IMR-90 (cell line): ENCODE results near the gene CIRBP. TPM values are rescaled to one million over a fixed set of nuclear protein-coding genes. Genes with fewer than 3 reads are reported as not detected.
A peak's percentile ranks its signal among the peaks of the same experiment; 100 is the strongest.

Source experiments
- ATAC-seq: fragments of 200-7000 bp; cut with Tn5 transposase; 2 replicates; pipeline ENCODE4 v1.9.1; 2020; ENCODE audit warnings: low read depth, mild to moderate bottlenecking, moderate library complexity
- BruUV-seq: library from RNA; stranded (reverse); fragments of 400-500 nt; replicated peaks from 2 replicates; lab custom pipeline; 2021; lab: Mats Ljungman, UMichigan
- CTCF ChIA-PET: fragments of 300-600 bp; formaldehyde crosslinking; extraction: SDS; loops from one replicate; lab custom pipeline; 2021; ENCODE audit warnings: antibody characterized with exemption; lab: Yijun Ruan, JAX
- POLR2A ChIA-PET: fragments of 300-600 bp; sonication (Branson Sonifier 250); formaldehyde crosslinking; loops from one replicate; lab custom pipeline; 2022; ENCODE audit warnings: antibody characterized with exemption; ENCODE audit not compliant: unreplicated experiment; lab: Charles Lee
- DNase-seq: peaks from one replicate; pipeline ENCODE4 v3.0.0; 2013
- H2AFZ ChIP-seq: replicated peaks from 2 replicates; pipeline ENCODE3; 2013; ENCODE audit warnings: low read length, mild to moderate bottlenecking; ENCODE audit not compliant: poor library complexity
- H2AK5ac ChIP-seq: 2 replicates; pipeline ENCODE4 v1.6.1; 2013; ENCODE audit warnings: low read depth, low read length, inconsistent platforms
- H2AK9ac ChIP-seq: replicated peaks from 2 replicates; pipeline ENCODE3; 2013; ENCODE audit warnings: mild to moderate bottlenecking, low read depth, low read length, moderate library complexity; ENCODE audit not compliant: poor library complexity
- H2BK120ac ChIP-seq: 2 replicates; pipeline ENCODE4 v1.6.1; 2013; ENCODE audit warnings: low read depth, low read length, inconsistent platforms
- H2BK15ac ChIP-seq: 3 replicates; pipeline ENCODE4 v1.6.1; 2013; ENCODE audit warnings: low read depth, low read length, inconsistent platforms
- H2BK20ac ChIP-seq: 2 replicates; pipeline ENCODE4 v1.6.1; 2013; ENCODE audit warnings: low read depth, mild to moderate bottlenecking, inconsistent platforms, low read length, moderate library complexity
- H2BK5ac ChIP-seq: 2 replicates; pipeline ENCODE4 v1.6.1; 2013; ENCODE audit warnings: mild to moderate bottlenecking, low read depth, low read length, inconsistent platforms; ENCODE audit not compliant: poor library complexity, severe bottlenecking
- H3K14ac ChIP-seq: replicated peaks from 2 replicates; pipeline ENCODE4 v1.6.1; 2013; ENCODE audit warnings: low read depth, low read length, inconsistent platforms
- H3K18ac ChIP-seq: 2 replicates; pipeline ENCODE4 v1.6.1; 2013; ENCODE audit warnings: low read depth, low read length, control low read depth
- H3K23ac ChIP-seq: 2 replicates; pipeline ENCODE4 v1.6.1; 2013; ENCODE audit warnings: low read depth, low read length, inconsistent platforms
- H3K27ac ChIP-seq: 2 replicates; pipeline ENCODE4 v1.5.1; 2013; ENCODE audit warnings: mild to moderate bottlenecking, control low read depth, low read length; ENCODE audit not compliant: insufficient read depth
- H3K27me3 ChIP-seq: 2 replicates; pipeline ENCODE4 v1.6.1; 2013; ENCODE audit warnings: low read length; ENCODE audit not compliant: control insufficient read depth, insufficient read depth
- H3K36me3 ChIP-seq: 2 replicates; pipeline ENCODE4 v1.6.1; 2013; ENCODE audit warnings: low read length, mixed read lengths; ENCODE audit not compliant: control insufficient read depth, insufficient read depth
- H3K4ac ChIP-seq: 2 replicates; pipeline ENCODE4 v1.6.1; 2013; ENCODE audit warnings: low read depth, low read length, inconsistent platforms
- H3K4me1 ChIP-seq: 2 replicates; pipeline ENCODE4 v1.6.1; 2013; ENCODE audit warnings: low read length, mixed read lengths; ENCODE audit not compliant: control insufficient read depth, insufficient read depth
- H3K4me2 ChIP-seq: 2 replicates; pipeline ENCODE4 v1.6.1; 2013; ENCODE audit warnings: low read depth, mild to moderate bottlenecking, control low read depth, low read length, moderate library complexity
- H3K4me3 ChIP-seq: 2 replicates; pipeline ENCODE4 v1.5.1; 2013; ENCODE audit warnings: low read depth, mild to moderate bottlenecking, control low read depth, low read length, moderate library complexity; ENCODE audit not compliant: insufficient read depth
- H3K56ac ChIP-seq: 2 replicates; pipeline ENCODE4 v1.6.1; 2013; ENCODE audit warnings: low read length, inconsistent platforms; ENCODE audit not compliant: insufficient read depth; ENCODE audit errors: extremely low read depth
- H3K79me1 ChIP-seq, 2 experiments: 2 replicates each; pipeline ENCODE4 v1.6.1; 2013; ENCODE audit warnings: low read length in 2 of 2, inconsistent platforms in 1 of 2, low read depth in 1 of 2
- H3K9ac ChIP-seq: 2 replicates; pipeline ENCODE4 v1.6.1; 2013; ENCODE audit warnings: low read depth, low read length, control low read depth
- H3K9me1 ChIP-seq: 2 replicates; pipeline ENCODE4 v1.6.1; 2013; ENCODE audit warnings: low read length, inconsistent platforms; ENCODE audit not compliant: insufficient read depth
- H3K9me3 ChIP-seq: 2 replicates; pipeline ENCODE4 v1.6.1; 2013; ENCODE audit warnings: low read length; ENCODE audit not compliant: control insufficient read depth, insufficient read depth
- H4K20me1 ChIP-seq: 2 replicates; pipeline ENCODE4 v1.6.1; 2013; ENCODE audit warnings: low read length, inconsistent platforms; ENCODE audit not compliant: insufficient read depth
- H4K5ac ChIP-seq: 2 replicates; pipeline ENCODE4 v1.6.1; 2013; ENCODE audit warnings: mild to moderate bottlenecking, low read depth, low read length, control low read depth
- H4K8ac ChIP-seq, 2 experiments: 2 replicates each; pipeline ENCODE4 v1.6.1; 2013; ENCODE audit warnings: low read depth in 2 of 2, low read length in 2 of 2, control low read depth in 1 of 2, inconsistent platforms in 1 of 2
- H4K91ac ChIP-seq: 2 replicates; pipeline ENCODE4 v1.6.1; 2013; ENCODE audit warnings: low read depth, low read length, inconsistent platforms; ENCODE audit not compliant: insufficient read depth
- MAZ ChIP-seq: IDR thresholded peaks from 2 replicates; pipeline ENCODE4 v1.6.1; 2012; ENCODE audit warnings: low read depth, mild to moderate bottlenecking, low read length, improper control_type of control experiment, moderate library complexity, borderline replicate concordance
- WGBS, 2 experiments: methylation state at CpG; one replicate each; pipeline versions ENCODE4 v1.1.5 to v1.1.7; 2013; ENCODE audit warnings: missing lambda C conversion rate in 2 of 2; ENCODE audit not compliant: insufficient read length in 1 of 2; ENCODE audit errors: extremely low coverage in 2 of 2; 5-methylcytosine and 5-hydroxymethylcytosine counted together
- dilution Hi-C: fragments of 300-500 bp; cut with HindIII; formaldehyde crosslinking; loops from one replicate; pipeline ENCODE4 v1.14.3; 2018; ENCODE audit warnings: low sequenced_read_pairs; ENCODE audit not compliant: unreplicated experiment
- in situ Hi-C: fragments of 300-500 bp; cut with MboI; formaldehyde crosslinking; loops from 3 replicates; pipeline ENCODE4 v1.14.3; 2019; ENCODE audit warnings: low sequenced_read_pairs, inconsistent platforms, mixed read lengths
- intact Hi-C: fragments of 100-400 bp; cut with micrococcal nuclease; formaldehyde crosslinking; loops from 2 replicates; pipeline ENCODE4 v1.10.0; 2022
- polyA plus RNA-seq, 3 experiments: library from polyadenylated mRNA; depleted of rRNA; stranded (reverse); fragments of >200 nt; gene quantifications; 2 replicates each; pipeline ENCODE4 v1.2.3, GENCODE V29; 2012; ENCODE audit warnings: low replicate concordance in 1 of 3
- total RNA-seq: library from RNA; depleted of rRNA; stranded (reverse); fragments of >200 nt; gene quantifications from 2 replicates; pipeline ENCODE4 v1.2.3, GENCODE V29; 2012

The CIRBP gene
- total and polyA plus RNA-seq, 2 of the 4 experiments (the other 2 are of a cell fraction), result 299 to 542 TPM

GRCh38 chr19:1236576-1236975, 32.6 kb upstream of the CIRBP start:
- dilution Hi-C loops (no loop called here), intact Hi-C loops (no loop called here), in situ Hi-C loops (no loop called here)
- peak overlapping the region; percentile 97 for H2AK9ac ChIP-seq
- H3K4me3 ChIP-seq, result peak overlapping the region; percentile 94
- no TSS peak for BruUV-seq
- peak overlapping the region; percentile 64 for H3K27ac ChIP-seq
- H3K79me1 ChIP-seq, result peaks cover 10 to 37% of the 10 kb centered on the region in 2 experiments
- peak overlapping the region; percentile 89 for H2AFZ ChIP-seq
- H4K8ac ChIP-seq, result peak overlapping the region; percentile 48 to 75; a peak in 2 of 4 replicates
- H3K36me3 ChIP-seq, result peaks cover 30% of the 10 kb centered on the region
- no peaks in the 10 kb centered on the region for H3K27me3 ChIP-seq
- peak overlapping the region; percentile 59; the same call in 1 of the 2 replicates for H2AK5ac ChIP-seq
- no peak overlapping the region for H3K18ac ChIP-seq
- 0 out of 2 replicates have a peak overlapping the region, but pooled peaks have one; percentile 32 for H3K14ac ChIP-seq
- no peak for TF ChIP-seq MAZ
- no peak overlapping the region for H3K23ac ChIP-seq
- H2BK5ac ChIP-seq, result no peak overlapping the region
- no peak overlapping the region for H2BK120ac ChIP-seq
- WGBS, 2 experiments, result 1% methylated on average over 12 of the region's 42 CpGs; no CpG with 5 or more reads in 1 of the 2 experiments
- H2BK20ac ChIP-seq, result no peak overlapping the region
- H3K9ac ChIP-seq, result peak overlapping the region; percentile 93
- no peaks in the 10 kb centered on the region for H3K9me1 ChIP-seq
- ChIA-PET POLR2A (no interaction called here), CTCF (no interaction called here)
- DNase-seq (no peak), ATAC-seq (no peak)
- peaks cover 30% of the 10 kb centered on the region for H3K4me1 ChIP-seq
- H3K9me3 ChIP-seq, result no peaks in the 10 kb centered on the region
- H3K4me2 ChIP-seq, result peak overlapping the region; percentile 78
- 0 out of 2 replicates have a peak overlapping the region, but pooled peaks have one; percentile 49 for H3K56ac ChIP-seq
- H4K5ac ChIP-seq, result no peak overlapping the region; the same call in 1 of the 2 replicates
- H2BK15ac ChIP-seq, result no peak overlapping the region
- peak overlapping the region; percentile 61; the same call in 1 of the 2 replicates for H3K4ac ChIP-seq
- H4K20me1 ChIP-seq, result peaks cover 34% of the 10 kb centered on the region
- no peak overlapping the region; the same call in 1 of the 2 replicates for H4K91ac ChIP-seq
